ENCODE data around the gene ZCCHC10.

The ZCCHC10 gene

DNA sequence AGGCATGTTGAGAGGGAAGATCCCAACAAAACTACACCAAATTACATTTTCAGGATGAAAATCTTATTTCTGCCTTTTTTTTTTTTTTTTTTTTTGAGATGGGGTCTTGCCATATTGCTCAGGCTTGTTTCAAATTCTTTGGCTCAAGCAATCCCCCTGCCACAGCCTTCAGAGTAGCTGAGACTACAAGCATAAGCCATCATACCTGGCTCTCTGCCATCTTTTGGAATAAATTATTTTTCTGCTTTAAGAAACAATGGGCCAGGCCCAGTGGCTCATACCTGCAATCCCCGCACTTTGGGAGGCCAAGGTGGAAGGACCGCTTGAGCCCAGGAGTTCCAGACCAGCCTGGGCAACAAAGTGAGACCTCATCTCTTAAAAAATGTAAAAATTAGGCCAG, 77.2 kb downstream of the ZCCHC10 start:
- no peak overlapping the region for H3K4me3 ChIP-seq (ENCODE audit: low read length)
- no peak overlapping the region for H3K27ac ChIP-seq (ENCODE audit: low read depth, low read length)
- no peaks in the 10 kb centered on the region for H3K27me3 ChIP-seq (ENCODE audit: control insufficient read depth, low read length)
- H3K9me3 ChIP-seq (ENCODE audit: control insufficient read depth, insufficient read depth, low read length), result no peaks in the 10 kb centered on the region
- H3K79me2 ChIP-seq (ENCODE audit: control insufficient read depth, low read length), result peaks cover 96% of the 10 kb centered on the region
- no peak overlapping the region for H3K4me2 ChIP-seq (ENCODE audit: low read length)
- no peaks in the 10 kb centered on the region for H3F3A ChIP-seq (ENCODE audit: control insufficient read depth, insufficient read depth)
- no peaks in the 10 kb centered on the region for H3K9me2 ChIP-seq (replicated peaks; ENCODE audit: control insufficient read depth, low read length)
- TF ChIP-seq, protein P1, sequence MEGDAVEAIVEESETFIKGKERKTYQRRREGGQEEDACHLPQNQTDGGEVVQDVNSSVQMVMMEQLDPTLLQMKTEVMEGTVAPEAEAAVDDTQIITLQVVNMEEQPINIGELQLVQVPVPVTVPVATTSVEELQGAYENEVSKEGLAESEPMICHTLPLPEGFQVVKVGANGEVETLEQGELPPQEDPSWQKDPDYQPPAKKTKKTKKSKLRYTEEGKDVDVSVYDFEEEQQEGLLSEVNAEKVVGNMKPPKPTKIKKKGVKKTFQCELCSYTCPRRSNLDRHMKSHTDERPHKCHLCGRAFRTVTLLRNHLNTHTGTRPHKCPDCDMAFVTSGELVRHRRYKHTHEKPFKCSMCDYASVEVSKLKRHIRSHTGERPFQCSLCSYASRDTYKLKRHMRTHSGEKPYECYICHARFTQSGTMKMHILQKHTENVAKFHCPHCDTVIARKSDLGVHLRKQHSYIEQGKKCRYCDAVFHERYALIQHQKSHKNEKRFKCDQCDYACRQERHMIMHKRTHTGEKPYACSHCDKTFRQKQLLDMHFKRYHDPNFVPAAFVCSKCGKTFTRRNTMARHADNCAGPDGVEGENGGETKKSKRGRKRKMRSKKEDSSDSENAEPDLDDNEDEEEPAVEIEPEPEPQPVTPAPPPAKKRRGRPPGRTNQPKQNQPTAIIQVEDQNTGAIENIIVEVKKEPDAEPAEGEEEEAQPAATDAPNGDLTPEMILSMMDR (IDR thresholded peaks at IDR 0.05; ENCODE audit: low read depth, low read length, poor library complexity, severe bottlenecking), result no peak
- TF ChIP-seq EZH2phosphoT487 (IDR thresholded peaks at IDR 0.05; ENCODE audit: borderline replicate concordance, low read length), result no peak
- peaks cover 6% of the 10 kb centered on the region; the same call in 1 of the 2 replicates for H3K36me3 ChIP-seq (ENCODE audit: control insufficient read depth, low read length)
- no peaks in the 10 kb centered on the region for H3K4me1 ChIP-seq (ENCODE audit: control insufficient read depth, low read length)
- 0 out of 2 replicates have a peak, but pooled peaks cover 4% of the 10 kb centered on the region for H4K20me1 ChIP-seq (ENCODE audit: control insufficient read depth, insufficient read depth, low read depth, low read length)

DNA sequence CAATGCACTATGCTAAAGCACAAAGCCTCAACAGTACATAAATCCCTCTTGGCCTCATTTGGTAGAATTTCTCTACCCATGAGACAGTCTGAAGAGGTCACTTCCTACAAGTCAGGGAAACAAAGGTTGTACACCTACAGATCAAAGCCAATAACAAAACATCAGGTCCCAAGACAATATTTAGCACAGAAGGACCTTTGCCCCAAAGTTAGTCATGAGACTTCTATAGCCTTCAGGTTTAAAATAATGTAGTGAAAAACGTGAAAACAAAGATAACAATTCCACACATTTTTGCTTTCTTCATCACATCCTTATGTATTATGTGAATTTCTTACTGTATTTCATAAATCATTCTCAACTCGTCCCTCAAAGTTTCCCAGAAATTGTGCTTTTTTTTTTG, 78.7 kb downstream of the ZCCHC10 start:
- H3F3A ChIP-seq (ENCODE audit: control insufficient read depth, insufficient read depth), result no peaks in the 10 kb centered on the region
- no peak for TF ChIP-seq EZH2phosphoT487 (IDR thresholded peaks at IDR 0.05; ENCODE audit: borderline replicate concordance, low read length)
- TF ChIP-seq, protein P1 (IDR thresholded peaks at IDR 0.05; ENCODE audit: low read depth, low read length, poor library complexity, severe bottlenecking), result no peak
- H3K79me2 ChIP-seq (ENCODE audit: control insufficient read depth, low read length), result peaks cover 97% of the 10 kb centered on the region
- peaks cover 3% of the 10 kb centered on the region; the same call in 1 of the 2 replicates for H3K36me3 ChIP-seq (ENCODE audit: control insufficient read depth, low read length)
- 0 out of 2 replicates have a peak, but pooled peaks cover 4% of the 10 kb centered on the region for H4K20me1 ChIP-seq (ENCODE audit: control insufficient read depth, insufficient read depth, low read depth, low read length)
- H3K9me2 ChIP-seq (replicated peaks; ENCODE audit: control insufficient read depth, low read length), result no peaks in the 10 kb centered on the region
- no peak overlapping the region for H3K27ac ChIP-seq (ENCODE audit: low read depth, low read length)
- H3K4me1 ChIP-seq (ENCODE audit: control insufficient read depth, low read length), result no peaks in the 10 kb centered on the region
- H3K9me3 ChIP-seq (ENCODE audit: control insufficient read depth, insufficient read depth, low read length), result no peaks in the 10 kb centered on the region
- no peak overlapping the region for H3K4me3 ChIP-seq (ENCODE audit: low read length)
- no peak overlapping the region for H3K4me2 ChIP-seq (ENCODE audit: low read length)
- no peaks in the 10 kb centered on the region for H3K27me3 ChIP-seq (ENCODE audit: control insufficient read depth, low read length)

Measured in DOHH2 (cell line).